IMR-90 (cell line): Measurements from ENCODE around the gene PLCH2. TPM values are rescaled to one million over a fixed set of nuclear protein-coding genes. Genes with fewer than 3 reads are reported as not detected.

ENCODE experiments used
- ATAC-seq: fragments of 200-7000 bp; cut with Tn5 transposase; 2 replicates; pipeline ENCODE4 v1.9.1; 2020; ENCODE audit warnings: low read depth, mild to moderate bottlenecking, moderate library complexity
- BruUV-seq: library from RNA; stranded (reverse); fragments of 400-500 nt; replicated peaks from 2 replicates; lab custom pipeline; 2021; lab: Mats Ljungman, UMichigan
- CTCF ChIA-PET: fragments of 300-600 bp; formaldehyde crosslinking; extraction: SDS; loops from one replicate; lab custom pipeline; 2021; ENCODE audit warnings: antibody characterized with exemption; lab: Yijun Ruan, JAX
- POLR2A ChIA-PET: fragments of 300-600 bp; sonication (Branson Sonifier 250); formaldehyde crosslinking; loops from one replicate; lab custom pipeline; 2022; ENCODE audit warnings: antibody characterized with exemption; ENCODE audit not compliant: unreplicated experiment; lab: Charles Lee
- DNase-seq: peaks from one replicate; pipeline ENCODE4 v3.0.0; 2013
- H2AFZ ChIP-seq: replicated peaks from 2 replicates; pipeline ENCODE3; 2013; ENCODE audit warnings: low read length, mild to moderate bottlenecking; ENCODE audit not compliant: poor library complexity
- H2AK5ac ChIP-seq: 2 replicates; pipeline ENCODE4 v1.6.1; 2013; ENCODE audit warnings: low read depth, low read length, inconsistent platforms
- H2AK9ac ChIP-seq: replicated peaks from 2 replicates; pipeline ENCODE3; 2013; ENCODE audit warnings: mild to moderate bottlenecking, low read depth, low read length, moderate library complexity; ENCODE audit not compliant: poor library complexity
- H2BK120ac ChIP-seq: 2 replicates; pipeline ENCODE4 v1.6.1; 2013; ENCODE audit warnings: low read depth, low read length, inconsistent platforms
- H2BK15ac ChIP-seq: 3 replicates; pipeline ENCODE4 v1.6.1; 2013; ENCODE audit warnings: low read depth, low read length, inconsistent platforms
- H2BK20ac ChIP-seq: 2 replicates; pipeline ENCODE4 v1.6.1; 2013; ENCODE audit warnings: low read depth, mild to moderate bottlenecking, inconsistent platforms, low read length, moderate library complexity
- H2BK5ac ChIP-seq: 2 replicates; pipeline ENCODE4 v1.6.1; 2013; ENCODE audit warnings: mild to moderate bottlenecking, low read depth, low read length, inconsistent platforms; ENCODE audit not compliant: poor library complexity, severe bottlenecking
- H3K14ac ChIP-seq: replicated peaks from 2 replicates; pipeline ENCODE4 v1.6.1; 2013; ENCODE audit warnings: low read depth, low read length, inconsistent platforms
- H3K18ac ChIP-seq: 2 replicates; pipeline ENCODE4 v1.6.1; 2013; ENCODE audit warnings: low read depth, low read length, control low read depth
- H3K23ac ChIP-seq: 2 replicates; pipeline ENCODE4 v1.6.1; 2013; ENCODE audit warnings: low read depth, low read length, inconsistent platforms
- H3K27ac ChIP-seq: 2 replicates; pipeline ENCODE4 v1.5.1; 2013; ENCODE audit warnings: mild to moderate bottlenecking, control low read depth, low read length; ENCODE audit not compliant: insufficient read depth
- H3K27me3 ChIP-seq: 2 replicates; pipeline ENCODE4 v1.6.1; 2013; ENCODE audit warnings: low read length; ENCODE audit not compliant: control insufficient read depth, insufficient read depth
- H3K36me3 ChIP-seq: 2 replicates; pipeline ENCODE4 v1.6.1; 2013; ENCODE audit warnings: low read length, mixed read lengths; ENCODE audit not compliant: control insufficient read depth, insufficient read depth
- H3K4ac ChIP-seq: 2 replicates; pipeline ENCODE4 v1.6.1; 2013; ENCODE audit warnings: low read depth, low read length, inconsistent platforms
- H3K4me1 ChIP-seq: 2 replicates; pipeline ENCODE4 v1.6.1; 2013; ENCODE audit warnings: low read length, mixed read lengths; ENCODE audit not compliant: control insufficient read depth, insufficient read depth
- H3K4me2 ChIP-seq: 2 replicates; pipeline ENCODE4 v1.6.1; 2013; ENCODE audit warnings: low read depth, mild to moderate bottlenecking, control low read depth, low read length, moderate library complexity
- H3K4me3 ChIP-seq: 2 replicates; pipeline ENCODE4 v1.5.1; 2013; ENCODE audit warnings: low read depth, mild to moderate bottlenecking, control low read depth, low read length, moderate library complexity; ENCODE audit not compliant: insufficient read depth
- H3K56ac ChIP-seq: 2 replicates; pipeline ENCODE4 v1.6.1; 2013; ENCODE audit warnings: low read length, inconsistent platforms; ENCODE audit not compliant: insufficient read depth; ENCODE audit errors: extremely low read depth
- H3K79me1 ChIP-seq, 2 experiments: 2 replicates each; pipeline ENCODE4 v1.6.1; 2013; ENCODE audit warnings: low read length in 2 of 2, inconsistent platforms in 1 of 2, low read depth in 1 of 2
- H3K9ac ChIP-seq: 2 replicates; pipeline ENCODE4 v1.6.1; 2013; ENCODE audit warnings: low read depth, low read length, control low read depth
- H3K9me1 ChIP-seq: 2 replicates; pipeline ENCODE4 v1.6.1; 2013; ENCODE audit warnings: low read length, inconsistent platforms; ENCODE audit not compliant: insufficient read depth
- H3K9me3 ChIP-seq: 2 replicates; pipeline ENCODE4 v1.6.1; 2013; ENCODE audit warnings: low read length; ENCODE audit not compliant: control insufficient read depth, insufficient read depth
- H4K20me1 ChIP-seq: 2 replicates; pipeline ENCODE4 v1.6.1; 2013; ENCODE audit warnings: low read length, inconsistent platforms; ENCODE audit not compliant: insufficient read depth
- H4K5ac ChIP-seq: 2 replicates; pipeline ENCODE4 v1.6.1; 2013; ENCODE audit warnings: mild to moderate bottlenecking, low read depth, low read length, control low read depth
- H4K8ac ChIP-seq, 2 experiments: 2 replicates each; pipeline ENCODE4 v1.6.1; 2013; ENCODE audit warnings: low read depth in 2 of 2, low read length in 2 of 2, control low read depth in 1 of 2, inconsistent platforms in 1 of 2
- H4K91ac ChIP-seq: 2 replicates; pipeline ENCODE4 v1.6.1; 2013; ENCODE audit warnings: low read depth, low read length, inconsistent platforms; ENCODE audit not compliant: insufficient read depth
- BHLHE40 ChIP-seq: fragments of 150-350 bp; IDR thresholded peaks from 2 replicates; pipeline ENCODE4 v1.6.1; 2016; ENCODE audit warnings: mild to moderate bottlenecking, low read depth, low read length
- CEBPB ChIP-seq: IDR thresholded peaks from 2 replicates; pipeline ENCODE4 v1.6.1; 2012; ENCODE audit warnings: low read depth, low read length, improper control_type of control experiment
- CHD1 ChIP-seq: IDR thresholded peaks from 2 replicates; pipeline ENCODE4 v1.6.1; 2012; ENCODE audit warnings: low read depth, low read length, improper control_type of control experiment
- CTCF ChIP-seq: conservative IDR thresholded peaks from 2 replicates; pipeline ENCODE4 v1.5.1; 2012; ENCODE audit warnings: mild to moderate bottlenecking, low read depth, low read length, improper control_type of control experiment
- ELK1 ChIP-seq: fragments of 150-350 bp; IDR thresholded peaks from 2 replicates; pipeline ENCODE4 v1.6.1; 2016; ENCODE audit warnings: low read depth, mild to moderate bottlenecking, low read length, moderate library complexity, borderline replicate concordance
- FOS ChIP-seq: fragments of 150-350 bp; IDR thresholded peaks from 2 replicates; pipeline ENCODE4 v1.6.1; 2016; ENCODE audit warnings: low read depth, low read length
- MAFK ChIP-seq: IDR thresholded peaks from 2 replicates; pipeline ENCODE4 v1.6.1; 2012; ENCODE audit warnings: low read depth, low read length, improper control_type of control experiment
- MAZ ChIP-seq: IDR thresholded peaks from 2 replicates; pipeline ENCODE4 v1.6.1; 2012; ENCODE audit warnings: low read depth, mild to moderate bottlenecking, low read length, improper control_type of control experiment, moderate library complexity, borderline replicate concordance
- MXI1 ChIP-seq: IDR thresholded peaks from 2 replicates; pipeline ENCODE4 v1.6.1; 2012; ENCODE audit warnings: low read depth, mild to moderate bottlenecking, low read length, moderate library complexity, borderline replicate concordance
- NFE2L2 ChIP-seq: fragments of 150-350 bp; IDR thresholded peaks from 2 replicates; pipeline ENCODE4 v1.6.1; 2016; ENCODE audit warnings: low read depth, mild to moderate bottlenecking, low read length
- POLR2A ChIP-seq: IDR thresholded peaks from 2 replicates; pipeline ENCODE4 v1.6.1; 2012; ENCODE audit warnings: mild to moderate bottlenecking, low read depth, low read length
- RAD21 ChIP-seq: IDR thresholded peaks from 2 replicates; pipeline ENCODE4 v1.6.1; 2012; ENCODE audit warnings: low read length, improper control_type of control experiment
- RCOR1 ChIP-seq: IDR thresholded peaks from 2 replicates; pipeline ENCODE4 v1.6.1; 2012; ENCODE audit warnings: mild to moderate bottlenecking, low read length, improper control_type of control experiment; ENCODE audit not compliant: insufficient replicate concordance
- RFX5 ChIP-seq: IDR thresholded peaks from 2 replicates; pipeline ENCODE4 v1.8.0; 2012; ENCODE audit warnings: low read depth, mild to moderate bottlenecking, low read length, moderate library complexity
- USF2 ChIP-seq: fragments of 150-350 bp; IDR thresholded peaks from 2 replicates; pipeline ENCODE4 v1.6.1; 2017; ENCODE audit warnings: mild to moderate bottlenecking, antibody characterized with exemption, low read length, low read depth
- WGBS, 2 experiments: methylation state at CpG; one replicate each; pipeline versions ENCODE4 v1.1.5 to v1.1.7; 2013; ENCODE audit warnings: missing lambda C conversion rate in 2 of 2; ENCODE audit not compliant: insufficient read length in 1 of 2; ENCODE audit errors: extremely low coverage in 2 of 2; 5-methylcytosine and 5-hydroxymethylcytosine counted together
- dilution Hi-C: fragments of 300-500 bp; cut with HindIII; formaldehyde crosslinking; loops from one replicate; pipeline ENCODE4 v1.14.3; 2018; ENCODE audit warnings: low sequenced_read_pairs; ENCODE audit not compliant: unreplicated experiment
- in situ Hi-C: fragments of 300-500 bp; cut with MboI; formaldehyde crosslinking; loops from 3 replicates; pipeline ENCODE4 v1.14.3; 2019; ENCODE audit warnings: low sequenced_read_pairs, inconsistent platforms, mixed read lengths
- intact Hi-C: fragments of 100-400 bp; cut with micrococcal nuclease; formaldehyde crosslinking; loops from 2 replicates; pipeline ENCODE4 v1.10.0; 2022
- polyA plus RNA-seq, 3 experiments: library from polyadenylated mRNA; depleted of rRNA; stranded (reverse); fragments of >200 nt; gene quantifications; 2 replicates each; pipeline ENCODE4 v1.2.3, GENCODE V29; 2012; ENCODE audit warnings: low replicate concordance in 1 of 3
- total RNA-seq: library from RNA; depleted of rRNA; stranded (reverse); fragments of >200 nt; gene quantifications from 2 replicates; pipeline ENCODE4 v1.2.3, GENCODE V29; 2012

PLCH2 gene
- total and polyA plus RNA-seq, 2 of the 4 experiments (the other 2 are of a cell fraction) = 0.18 to 1.9 TPM

- Histone ChIP-seq H3K4ac (no peak overlapping the region), H3K4me3 (no peak overlapping the region), H3K18ac (no peak overlapping the region), H3K36me3 (no peaks in the 10 kb centered on the region), H2BK15ac (no peak overlapping the region), H2BK5ac (no peak overlapping the region), H3K9ac (no peak overlapping the region), H4K8ac (no peak overlapping the region), H3K9me3 (peaks cover 5% of the 10 kb centered on the region; the same call in 1 of the 2 replicates), H3K4me1 (no peaks in the 10 kb centered on the region), H4K91ac (no peak overlapping the region), H3K14ac (no peak overlapping the region), H3K27me3 (peaks cover 43% of the 10 kb centered on the region), H3K27ac (no peak overlapping the region), H4K20me1 (no peaks in the 10 kb centered on the region; the same call in 1 of the 2 replicates), H2AFZ (no peak overlapping the region), H2AK5ac (no peak overlapping the region), H3K56ac (no peak overlapping the region), H3K4me2 (no peak overlapping the region), H2AK9ac (no peak overlapping the region), H2BK120ac (no peak overlapping the region), H2BK20ac (no peak overlapping the region), H3K79me1 (no peaks in the 10 kb centered on the region), H3K23ac (no peak overlapping the region), H4K5ac (no peak overlapping the region), H3K9me1 (no peaks in the 10 kb centered on the region)
- no peak for ATAC-seq
- CTCF ChIA-PET = interaction anchor here (0.6 to 0.9 kb wide), 2 partner anchors 17 to 116 kb away, joined by 3 read pairs; no protein-coding TSS in a partner anchor
- POLR2A ChIA-PET = no interaction called here
- dilution Hi-C loops = no loop called here
- no TSS peak for BruUV-seq
- no peak for DNase-seq
- in situ Hi-C loops = loop anchor here (25.0 kb wide), 1 partner anchor 632 kb away; the partner anchor contains the start of gene PRDM16
- intact Hi-C loops = loop anchor here (5.0 kb wide), 1 partner anchor 117 kb away; no protein-coding TSS in a partner anchor
- 70% methylated on average over 7 of the region's 20 CpGs; no CpG with 5 or more reads in 1 of the 2 experiments for WGBS, 2 experiments
- TF ChIP-seq RAD21 = peak; percentile 51
- no peak for TF ChIP-seq RCOR1
- TF ChIP-seq NFE2L2 = no peak
- TF ChIP-seq BHLHE40 = no peak
- no peak for TF ChIP-seq ELK1
- TF ChIP-seq CHD1 = no peak
- no peak for TF ChIP-seq CEBPB
- no peak for TF ChIP-seq MAFK
- no peak for TF ChIP-seq RFX5
- no peak for TF ChIP-seq POLR2A
- peak; percentile 44 for TF ChIP-seq CTCF
- TF ChIP-seq FOS = no peak
- no peak for TF ChIP-seq MXI1
- TF ChIP-seq MAZ = no peak
- no peak for TF ChIP-seq USF2
Measured at GRCh38 chr1:2429780-2430591, 46.1 kb upstream of the PLCH2 start.
